DOHH2 (cell line): ENCODE data around the gene ABCD3.

Experiments used
- CTCF ChIP-seq: fragments of 200-600 bp; sonication (generic); IDR thresholded peaks from one replicate; pipeline ENCODE4 v1.5.1; 2014; ENCODE audit warnings: antibody characterized with exemption, mild to moderate bottlenecking, low read depth, low read length; ENCODE audit not compliant: poor library complexity, severe bottlenecking
- EZH2phosphoT487 ChIP-seq: fragments of 200-600 bp; sonication (generic); IDR thresholded peaks from 2 replicates; pipeline ENCODE4 v1.6.1; 2017; ENCODE audit warnings: borderline replicate concordance, mild to moderate bottlenecking, antibody characterized with exemption, low read length, moderate library complexity, mixed read lengths

DNA sequence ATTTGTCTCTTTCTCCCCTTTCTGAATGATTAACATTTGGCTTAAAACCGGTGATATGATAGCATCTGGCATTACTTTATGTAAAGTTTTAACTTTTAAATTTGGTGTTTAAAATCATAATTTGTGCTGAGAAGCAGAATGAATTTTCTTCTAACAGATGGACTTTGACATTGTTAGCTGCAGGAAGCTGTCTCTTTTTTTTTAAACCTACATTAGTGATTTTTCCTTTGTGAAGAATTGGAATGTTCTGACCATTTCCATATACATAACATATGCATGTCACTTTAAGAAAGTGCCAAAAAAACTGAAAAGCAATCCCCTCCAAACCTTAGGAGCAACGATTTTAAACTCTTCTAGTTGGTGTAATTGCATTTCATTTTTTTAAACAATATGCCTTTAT is 101.2 kb downstream of the ABCD3 start:
- TF ChIP-seq CTCF (no peak), EZH2phosphoT487 (no peak)
